Smooth muscle cell of bladder (primary cell): ENCODE measurements around the gene ZNF454. TPM values are rescaled to one million over a fixed set of nuclear protein-coding genes. Genes with fewer than 3 reads are reported as not detected.

ENCODE experiments used
- total RNA-seq: library from RNA; depleted of rRNA; stranded (reverse); fragments of >200 nt; gene quantifications from 2 replicates; pipeline ENCODE4 v1.2.3, GENCODE V29; 2014

ZNF454 gene
- total RNA-seq: 1.5 and 2.1 TPM in 2 replicates

DNA sequence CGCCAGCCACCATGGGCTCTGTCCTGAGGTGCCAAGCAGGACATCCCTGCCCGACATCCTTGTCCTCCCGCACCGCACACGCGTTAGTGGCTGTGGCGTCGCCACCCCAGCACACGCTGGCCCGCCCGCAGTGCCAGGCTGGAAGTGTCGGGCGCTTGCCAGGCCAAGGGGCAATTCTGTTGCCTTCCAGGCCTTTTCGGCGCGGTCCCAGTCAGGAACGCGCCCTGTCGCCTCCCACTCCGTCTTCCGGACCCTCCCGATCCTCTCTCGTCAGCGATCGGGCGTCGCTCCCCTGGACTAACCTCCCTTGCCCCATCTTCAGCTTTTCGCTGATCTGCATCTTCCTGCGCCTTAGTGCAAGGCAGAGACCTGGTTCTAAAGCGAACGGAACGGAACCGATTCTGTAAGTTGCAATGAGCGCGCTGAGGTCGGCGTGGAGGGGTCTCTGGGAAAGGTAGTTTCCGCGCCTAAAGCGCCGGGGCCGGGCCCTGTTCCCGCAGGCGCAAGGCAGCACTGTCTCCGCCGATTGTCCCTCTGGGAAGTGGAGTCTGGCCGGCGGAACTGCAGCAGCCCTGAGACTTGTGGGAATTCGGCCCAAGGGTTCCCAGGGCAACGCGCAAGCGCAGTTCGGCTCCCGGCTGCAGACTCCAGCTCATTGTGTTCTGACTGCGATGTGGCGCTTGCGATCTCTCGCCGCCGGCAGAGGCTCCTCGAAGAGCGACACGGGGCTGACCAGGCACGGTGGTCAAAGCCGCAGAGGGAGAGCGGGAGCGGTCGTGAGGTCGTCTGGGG lies at the start of gene ZNF454:
ZNF454 (plus strand) TSS at position 630 of the 792 bp plus-strand sequence. CDS start 1,594 bp downstream, outside the sequence.

DNA sequence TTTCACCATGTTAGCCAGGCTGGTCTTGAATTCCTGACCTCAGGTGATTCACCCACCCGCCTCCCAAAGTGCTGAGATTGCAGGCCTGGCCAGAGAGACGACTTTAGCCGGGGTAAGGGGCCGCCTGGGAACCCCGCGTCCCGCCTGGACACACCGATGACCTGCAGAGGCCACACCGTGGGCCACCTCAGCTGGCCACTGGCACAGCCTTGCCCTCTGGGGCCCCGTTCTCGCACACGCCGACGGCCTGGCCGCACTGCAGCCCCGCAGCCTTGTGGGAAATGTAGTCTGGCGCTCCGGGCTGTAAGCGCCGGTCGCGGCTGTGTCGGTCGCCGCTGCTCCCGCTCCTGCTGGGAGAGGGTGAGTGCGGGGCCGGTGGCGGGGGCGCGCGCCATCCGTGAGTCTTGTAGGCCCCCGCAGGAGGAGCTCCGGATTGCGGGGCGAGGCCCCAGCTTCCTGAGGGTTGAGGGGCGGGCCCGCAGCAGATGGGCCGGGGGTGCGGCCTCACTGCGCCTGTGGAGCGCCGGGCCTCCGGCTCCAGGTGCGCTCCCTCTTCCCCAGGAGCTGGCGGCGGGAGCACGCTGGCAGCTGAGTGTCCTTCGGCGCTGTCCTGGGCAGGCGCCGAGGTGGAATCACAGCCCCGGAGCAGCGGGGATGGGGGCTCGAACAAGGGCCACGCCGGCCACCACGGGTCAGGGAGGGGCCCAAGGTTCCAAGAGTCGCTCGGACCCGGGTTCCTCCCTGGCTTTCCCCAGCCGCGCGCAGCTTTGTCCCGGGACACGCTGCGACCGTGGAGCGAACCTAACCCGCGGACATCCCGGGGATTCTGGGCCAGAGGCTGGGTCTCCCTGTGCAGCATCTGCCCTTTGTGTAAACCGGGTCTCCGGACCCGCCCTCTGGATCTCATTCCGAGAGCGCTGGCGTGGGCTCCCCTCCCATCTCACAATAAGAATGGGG lies 45.1 kb upstream of the ZNF454 start, which contains the start of gene ZFP2:
ZFP2 (plus strand) TSS at position 299 of the 957 bp plus-strand sequence. CDS start 35,401 bp downstream, outside the sequence.

GRCh38 chr5:178994580-178995340 lies 53.8 kb downstream of the ZNF454 start, which contains the start of gene GRM6:
Gene GRM6, minus strand, starts transcription at chr5:178995320. Its CDS starts 376 bp downstream, at chr5:178994944.

Other genes starting within 250 kb of the ZNF454 start
- 5.1 and 6.6 TPM in 2 replicates for gene ZNF354A, start 210.5 kb upstream of the ZNF454 start, total RNA-seq
- 5.8 and 6.5 TPM in 2 replicates for gene ZNF354B, start 81.2 kb upstream of the ZNF454 start, total RNA-seq
- 0.83 and 1.00 TPM in 2 replicates for gene ZFP2, start 45.3 kb upstream of the ZNF454 start, total RNA-seq
- gene GRM6, start 54.1 kb downstream of the ZNF454 start, total RNA-seq: not detected in 2 replicates
- 3.6 and 3.8 TPM in 2 replicates for gene ZNF879, start 82.6 kb downstream of the ZNF454 start, total RNA-seq
- gene ZNF354C, start 119.2 kb downstream of the ZNF454 start, total RNA-seq: 6.7 and 7.7 TPM in 2 replicates